Measurements from ENCODE around the gene PIP4K2C. TPM values are rescaled to one million over a fixed set of nuclear protein-coding genes. Genes with fewer than 3 reads are reported as not detected.

Gene PIP4K2C
- total RNA-seq, 1 experiment from 2014 or later, result 48.7 TPM

DNA sequence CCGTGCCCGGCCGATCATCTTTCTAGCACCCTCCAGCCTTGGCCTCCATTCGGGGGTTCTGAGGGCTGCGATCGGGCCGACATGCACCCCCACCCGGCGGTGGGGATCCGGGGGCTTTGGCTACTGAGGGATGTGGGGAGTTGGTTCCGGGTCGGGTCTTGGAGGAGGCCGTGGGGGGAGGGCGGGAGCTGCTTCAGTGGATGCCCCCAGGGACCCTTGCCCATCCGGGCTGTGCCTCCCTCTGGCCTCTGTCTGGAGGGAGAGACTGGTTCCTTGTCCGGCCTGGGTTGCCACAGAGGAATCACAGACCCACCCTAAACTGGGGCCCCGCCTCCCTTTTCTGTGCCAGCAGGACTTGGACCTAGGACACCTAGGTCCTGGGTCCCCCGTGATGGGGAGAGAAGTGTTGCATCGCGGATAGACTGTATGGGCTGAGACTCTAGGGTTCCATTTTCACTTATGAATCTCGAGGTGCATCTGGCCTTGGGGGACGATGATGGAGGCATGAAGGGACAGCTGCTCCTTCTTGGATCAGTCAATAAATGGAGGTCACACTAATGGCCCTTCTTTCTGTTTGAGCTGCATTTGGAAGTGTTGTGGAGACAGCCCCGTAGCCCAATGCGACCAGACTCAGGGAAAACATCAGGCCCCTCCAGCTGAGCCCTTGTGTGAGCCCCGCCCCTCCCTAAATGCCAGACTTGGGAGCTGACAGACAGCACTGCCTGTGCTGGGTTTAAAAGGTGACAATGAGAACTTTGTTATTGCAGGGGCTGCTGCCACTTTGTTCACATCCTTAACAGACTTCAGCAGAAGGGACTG is 14.2 kb downstream of the PIP4K2C start:
- no peak for DNase-seq
- H3K9me2 ChIP-seq (ENCODE audit: insufficient read depth), result no peaks in the 10 kb centered on the region
- H4K20me1 ChIP-seq (ENCODE audit: insufficient read depth), result no peaks in the 10 kb centered on the region
- H3F3A ChIP-seq (ENCODE audit: insufficient read depth, low read depth), result peaks cover 8% of the 10 kb centered on the region; the same call in 1 of the 2 replicates
- TF ChIP-seq EZH2 (IDR thresholded peaks at IDR 0.05; ENCODE audit: low read depth) (no peak), CTCF (conservative IDR thresholded peaks at IDR 0.05) (no peak)
- no peak overlapping the region for H3K4me3 ChIP-seq
- BruUV-seq (replicated peaks), result TSS peak; percentile 34
- CTCF ChIA-PET, result no interaction called here
- no peaks in the 10 kb centered on the region for H3K79me2 ChIP-seq (ENCODE audit: low read depth)
- H3K36me3 ChIP-seq (ENCODE audit: low read depth), result no peaks in the 10 kb centered on the region
- no peak overlapping the region for H2AFZ ChIP-seq
- POLR2A ChIA-PET (ENCODE audit: unreplicated experiment), result no interaction called here
- peaks cover 34% of the 10 kb centered on the region for H3K27me3 ChIP-seq (ENCODE audit: insufficient read depth, low read depth)
- H3K4me1 ChIP-seq (replicated peaks; ENCODE audit: insufficient read depth), result no peaks in the 10 kb centered on the region
- intact Hi-C loops (cut with micrococcal nuclease; ENCODE audit: unreplicated experiment), result loop anchor here (1.0 kb wide), 1 partner anchor 14 kb away; the partner anchor contains the start of gene PIP4K2C
- no peak overlapping the region for H3K4me2 ChIP-seq
- no peaks in the 10 kb centered on the region for H3K9me3 ChIP-seq (ENCODE audit: insufficient read depth, low read depth)
- H3K27ac ChIP-seq, result no peak overlapping the region

DNA sequence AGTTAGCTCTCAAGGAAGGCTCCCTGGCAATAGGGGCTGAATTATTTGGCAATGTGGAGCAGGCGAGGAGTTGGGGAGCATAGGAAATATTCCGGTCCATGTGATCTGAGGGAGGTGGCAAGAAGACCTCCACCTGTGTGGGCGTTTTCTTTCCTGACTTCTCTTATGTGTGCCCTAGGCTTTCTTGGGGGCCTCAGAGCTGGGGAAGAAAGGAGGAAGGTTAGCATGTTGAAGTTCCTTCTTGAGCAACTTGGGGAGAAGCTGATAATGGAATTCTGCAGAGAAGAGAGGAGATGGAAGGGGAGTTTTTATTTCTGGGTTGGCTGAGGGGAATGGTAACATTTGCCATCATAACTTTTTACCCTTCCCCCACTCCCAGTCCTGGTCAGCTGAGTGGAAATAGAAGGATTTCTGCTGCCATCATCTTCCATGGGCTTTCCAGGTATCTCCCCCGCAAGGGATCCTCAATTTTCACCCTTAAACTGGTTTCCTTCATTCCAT is 14.9 kb downstream of the PIP4K2C start:
- POLR2A ChIA-PET (ENCODE audit: unreplicated experiment), result no interaction called here
- no peaks in the 10 kb centered on the region for H3K9me3 ChIP-seq (ENCODE audit: insufficient read depth, low read depth)
- BruUV-seq (replicated peaks), result no TSS peak
- H3K36me3 ChIP-seq (ENCODE audit: low read depth), result no peaks in the 10 kb centered on the region
- intact Hi-C loops (cut with micrococcal nuclease; ENCODE audit: unreplicated experiment), result no loop called here
- CTCF ChIA-PET, result no interaction called here
- DNase-seq, result no peak
- H3K4me3 ChIP-seq, result no peak overlapping the region
- no peaks in the 10 kb centered on the region for H3K79me2 ChIP-seq (ENCODE audit: low read depth)
- TF ChIP-seq EZH2 (IDR thresholded peaks at IDR 0.05; ENCODE audit: low read depth) (no peak), CTCF (conservative IDR thresholded peaks at IDR 0.05) (no peak)
- peaks cover 34% of the 10 kb centered on the region for H3K27me3 ChIP-seq (ENCODE audit: insufficient read depth, low read depth)
- H3K27ac ChIP-seq, result no peak overlapping the region
- H3K4me2 ChIP-seq, result no peak overlapping the region
- H3F3A ChIP-seq (ENCODE audit: insufficient read depth, low read depth), result peaks cover 8% of the 10 kb centered on the region; the same call in 1 of the 2 replicates
- H2AFZ ChIP-seq, result no peak overlapping the region
- H4K20me1 ChIP-seq (ENCODE audit: insufficient read depth), result no peaks in the 10 kb centered on the region
- no peaks in the 10 kb centered on the region for H3K4me1 ChIP-seq (replicated peaks; ENCODE audit: insufficient read depth)
- H3K9me2 ChIP-seq (ENCODE audit: insufficient read depth), result no peaks in the 10 kb centered on the region

GRCh38 chr12:57606399-57606798 is 15.4 kb downstream of the PIP4K2C start:
- Histone ChIP-seq H3K4me1 (replicated peaks; ENCODE audit: insufficient read depth) (no peaks in the 10 kb centered on the region), H2AFZ (no peak overlapping the region), H3K4me3 (no peak overlapping the region), H3K27me3 (ENCODE audit: insufficient read depth, low read depth) (peaks cover 34% of the 10 kb centered on the region), H3K79me2 (ENCODE audit: low read depth) (no peaks in the 10 kb centered on the region), H3F3A (ENCODE audit: insufficient read depth, low read depth) (peaks cover 8% of the 10 kb centered on the region; the same call in 1 of the 2 replicates), H3K9me3 (ENCODE audit: insufficient read depth, low read depth) (no peaks in the 10 kb centered on the region), H3K36me3 (ENCODE audit: low read depth) (no peaks in the 10 kb centered on the region), H4K20me1 (ENCODE audit: insufficient read depth) (no peaks in the 10 kb centered on the region), H3K9me2 (ENCODE audit: insufficient read depth) (no peaks in the 10 kb centered on the region), H3K27ac (no peak overlapping the region), H3K4me2 (no peak overlapping the region)
- no peak for DNase-seq
- intact Hi-C loops (cut with micrococcal nuclease; ENCODE audit: unreplicated experiment), result no loop called here
- no peak for TF ChIP-seq CTCF (conservative IDR thresholded peaks at IDR 0.05)
- no peak for TF ChIP-seq EZH2 (IDR thresholded peaks at IDR 0.05; ENCODE audit: low read depth)
- ChIA-PET POLR2A (ENCODE audit: unreplicated experiment) (no interaction called here), CTCF (no interaction called here)
- BruUV-seq (replicated peaks), result no TSS peak

Data from PC-9 (cell line).